HG03442 (cell line): Measurements from ENCODE around the gene CEP112.
A peak's percentile ranks its signal among the peaks of the same experiment; 100 is the strongest.

Experiments
- ATAC-seq: cut with Tn5 transposase; IDR thresholded peaks from one replicate; pipeline ENCODE4 v1.9.1; 2021; ENCODE audit warnings: mild to moderate bottlenecking, moderate library complexity; ENCODE audit not compliant: unreplicated experiment

CEP112 gene

DNA sequence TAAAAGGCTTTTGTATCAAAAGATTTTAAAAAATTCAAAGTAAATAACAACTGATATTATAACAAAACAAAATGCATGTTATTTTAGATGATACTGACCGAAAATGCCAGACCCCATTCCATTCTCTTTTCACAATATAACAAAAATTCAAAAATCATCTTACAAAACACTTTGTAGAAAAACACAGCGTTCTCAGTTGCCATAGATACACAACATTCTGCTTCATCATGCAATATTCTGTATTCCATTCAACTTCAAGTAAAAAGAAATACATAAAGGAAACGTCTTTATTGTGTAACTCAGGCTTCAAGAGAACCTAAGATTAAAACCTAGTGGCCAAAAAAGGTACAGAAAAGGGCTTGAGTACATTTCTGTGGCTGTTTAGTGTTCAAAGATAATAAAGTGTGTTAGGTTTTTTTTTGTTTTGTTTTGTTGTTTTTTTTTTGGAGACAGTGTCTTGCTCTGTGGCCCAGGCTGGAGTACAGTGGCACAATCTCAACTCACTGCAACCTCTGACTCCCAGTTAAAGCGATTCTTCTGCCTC, 250.5 kb downstream of the CEP112 start:
- no peak for ATAC-seq

DNA sequence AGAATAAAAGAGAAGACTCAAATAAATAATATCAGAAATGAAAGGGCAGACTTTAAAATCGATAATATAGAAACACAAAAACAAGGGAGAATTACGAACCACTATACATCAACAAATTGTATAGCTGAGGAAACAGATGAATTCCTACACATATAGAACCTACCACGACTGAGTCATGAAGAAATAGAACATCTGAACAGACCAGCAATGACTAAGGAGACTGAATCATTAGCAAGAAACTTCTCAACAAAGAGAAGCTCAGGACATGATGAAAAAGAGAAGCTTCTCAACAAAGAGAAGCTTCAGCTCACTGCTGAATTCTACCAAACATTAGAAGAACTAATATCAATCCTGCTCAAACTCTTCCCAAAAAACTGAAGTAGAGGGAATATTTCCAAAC, 255.9 kb downstream of the CEP112 start:
- ATAC-seq = no peak

DNA sequence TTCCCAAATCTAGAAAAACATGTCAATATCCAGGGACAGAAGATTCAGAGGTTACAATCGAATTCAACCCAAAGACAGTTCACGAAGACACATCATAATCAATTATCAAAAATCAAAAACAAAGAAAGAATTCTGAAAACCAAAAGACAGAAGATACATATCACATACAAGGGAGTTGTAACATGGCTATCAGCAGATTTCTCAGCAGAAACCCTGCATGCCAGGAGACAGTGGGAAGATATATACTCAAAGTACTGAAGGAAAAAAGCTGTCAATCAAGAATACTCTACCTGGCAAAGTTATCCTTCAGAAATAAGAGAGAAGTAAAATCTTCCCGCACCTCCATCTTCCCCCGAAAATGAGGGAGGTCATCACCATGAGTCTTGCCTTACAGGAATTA, 258.6 kb downstream of the CEP112 start:
- no peak for ATAC-seq

DNA sequence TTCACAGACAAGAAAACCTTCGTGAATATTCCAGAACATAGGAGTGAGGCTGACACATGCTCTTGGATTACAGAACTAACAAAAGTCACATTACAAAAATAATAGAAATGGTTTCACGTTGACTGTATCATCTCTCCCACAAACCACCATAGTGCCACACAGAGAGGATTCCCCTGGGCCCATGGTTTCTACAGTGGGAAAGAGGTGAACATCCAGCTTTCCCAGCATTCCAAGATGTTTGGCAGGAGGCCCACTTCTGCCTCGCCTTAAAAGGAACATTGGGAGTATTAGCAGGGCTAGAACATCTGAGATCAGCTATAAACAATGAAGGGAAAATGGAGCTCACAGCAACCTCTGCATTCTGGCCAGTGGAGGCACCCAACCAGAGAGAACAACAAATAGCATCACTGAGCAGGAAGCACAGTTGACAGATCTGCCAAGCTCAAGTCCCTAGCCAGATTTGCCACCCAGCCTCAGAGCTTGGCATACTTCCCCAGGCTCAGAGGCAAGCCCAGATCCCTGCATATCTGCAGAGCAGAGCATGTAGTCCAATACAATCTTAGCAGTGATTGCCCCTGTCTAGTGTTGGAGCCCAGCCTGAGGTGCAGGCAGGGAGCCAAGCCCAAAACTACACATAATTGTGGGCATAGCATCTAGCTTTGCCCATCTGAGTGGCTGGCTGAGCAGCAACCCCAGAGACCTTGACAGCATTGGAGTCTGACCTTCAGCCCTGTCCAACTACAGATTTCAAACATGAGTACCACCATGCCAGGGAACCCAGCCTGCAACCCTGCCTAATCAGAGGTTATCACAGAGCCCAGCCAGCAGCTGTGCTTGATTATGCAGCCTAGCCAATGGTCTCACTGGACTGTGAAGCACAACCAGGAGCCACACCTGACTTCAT, 260.4 kb downstream of the CEP112 start:
- no peak for ATAC-seq

DNA sequence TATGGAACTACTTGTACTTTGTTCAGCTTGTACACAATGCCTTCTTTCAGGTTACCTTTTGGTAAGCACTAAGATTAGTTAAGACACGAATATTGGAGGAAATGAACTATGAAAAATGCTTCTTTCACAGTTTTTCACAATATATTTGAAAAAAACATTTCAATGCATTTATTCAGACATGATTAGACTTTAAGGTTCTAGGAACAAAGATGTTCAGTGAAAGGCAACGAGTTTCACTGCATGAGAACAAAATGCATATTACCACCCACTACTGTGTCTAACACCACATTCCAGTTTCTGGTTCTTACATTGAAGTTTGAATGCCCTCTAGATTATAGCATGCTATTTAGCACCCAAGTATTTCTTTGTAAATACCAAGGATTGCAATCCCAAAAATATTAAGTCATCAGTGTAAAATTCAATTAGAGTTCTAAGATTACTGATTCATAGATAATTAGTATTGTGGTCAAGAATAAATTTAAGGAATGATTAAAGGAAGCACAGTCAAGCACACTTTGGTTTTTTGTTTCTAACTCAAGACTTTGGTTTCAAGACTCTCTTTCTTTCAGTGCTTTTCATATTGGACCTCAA, 261.7 kb downstream of the CEP112 start:
- ATAC-seq = no peak

DNA sequence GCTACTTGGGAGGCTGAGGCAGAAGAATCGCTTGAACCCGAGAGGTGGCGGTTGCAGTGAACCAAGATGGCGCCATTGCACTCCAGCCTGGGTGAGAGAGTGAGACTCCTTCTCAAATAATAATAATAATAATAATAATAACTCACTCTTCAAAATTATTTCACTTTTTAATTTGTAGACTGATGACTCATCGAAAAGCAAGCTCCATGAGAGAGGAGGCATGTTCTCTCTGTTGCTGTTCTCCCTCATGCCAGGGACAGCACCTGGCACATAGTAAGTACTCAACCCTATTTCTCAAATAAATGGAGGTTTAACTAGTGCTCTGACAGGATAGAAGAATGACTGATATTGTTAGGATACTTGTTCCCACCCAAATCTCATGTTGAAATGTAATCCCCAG, 265.3 kb downstream of the CEP112 start:
- no peak for ATAC-seq

DNA sequence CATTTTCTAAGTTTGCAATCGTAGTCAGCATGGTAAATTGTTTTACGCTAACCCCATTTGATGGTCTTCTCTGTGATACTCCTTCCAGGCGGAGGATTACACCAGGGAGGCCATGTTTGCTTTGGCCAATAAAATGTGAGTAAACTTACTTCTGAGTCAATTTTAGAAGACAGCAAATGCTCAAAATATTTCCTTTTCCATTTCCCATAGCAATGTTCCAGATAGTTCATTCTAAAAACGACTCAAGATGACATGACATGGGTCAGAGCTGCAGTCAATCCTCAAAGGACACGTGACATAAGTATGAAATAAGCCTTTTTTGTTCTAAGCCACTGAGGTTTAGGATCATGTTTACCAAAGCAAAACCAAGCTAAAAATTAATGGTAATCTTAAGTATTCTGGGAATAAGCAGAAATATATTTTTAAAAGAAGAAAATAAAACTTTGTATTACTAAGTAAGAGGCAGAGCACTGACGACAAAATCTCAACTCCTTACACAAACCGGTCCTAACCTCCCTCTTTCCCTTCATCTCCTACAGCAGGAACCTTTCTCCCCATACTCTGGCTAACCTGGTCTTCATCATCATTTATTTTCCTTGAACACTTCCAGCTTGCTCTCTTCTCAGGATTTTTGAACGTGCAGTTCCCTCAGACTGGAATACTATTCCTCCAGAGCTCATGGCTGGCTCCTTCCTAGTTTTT, 266.2 kb downstream of the CEP112 start:
- ATAC-seq = no peak

DNA sequence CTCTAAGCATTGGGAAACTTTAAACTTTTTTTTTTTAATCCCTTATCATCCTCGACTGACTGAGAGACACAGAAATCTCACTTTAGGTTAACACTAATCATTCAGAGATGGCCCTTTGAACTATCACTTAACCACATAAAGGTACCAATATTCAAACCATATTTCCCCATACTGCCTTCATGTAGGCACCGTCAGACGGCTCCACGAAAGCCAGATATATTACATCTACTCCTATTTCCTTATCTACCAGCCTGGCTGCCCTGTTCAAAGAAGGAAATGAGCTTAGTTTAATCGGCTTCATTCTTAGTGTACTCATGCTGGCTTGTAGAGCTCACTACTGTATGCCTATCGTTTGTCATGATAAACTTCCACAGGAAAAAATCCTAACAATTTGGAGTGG, 270.9 kb downstream of the CEP112 start:
- no peak for ATAC-seq

DNA sequence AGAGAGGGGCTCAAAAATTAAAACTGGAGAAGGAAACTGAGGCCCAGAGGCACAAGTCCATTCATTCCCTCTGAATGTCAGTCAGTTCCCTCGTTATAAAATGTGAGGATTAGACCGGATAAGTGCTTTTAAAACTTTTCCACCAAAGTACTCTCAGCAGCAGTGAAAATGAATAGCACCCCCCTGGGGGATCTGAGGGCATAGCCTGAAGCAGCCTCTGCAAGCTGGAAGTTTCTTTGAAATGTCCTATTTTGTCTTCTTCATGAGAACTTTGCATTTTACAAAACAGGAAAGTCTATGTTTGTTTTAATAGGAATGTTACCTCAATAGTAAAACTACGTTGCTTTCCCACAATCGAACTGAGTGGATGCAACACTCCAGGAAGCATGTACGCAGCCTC, 273.0 kb downstream of the CEP112 start:
- ATAC-seq = no peak

DNA sequence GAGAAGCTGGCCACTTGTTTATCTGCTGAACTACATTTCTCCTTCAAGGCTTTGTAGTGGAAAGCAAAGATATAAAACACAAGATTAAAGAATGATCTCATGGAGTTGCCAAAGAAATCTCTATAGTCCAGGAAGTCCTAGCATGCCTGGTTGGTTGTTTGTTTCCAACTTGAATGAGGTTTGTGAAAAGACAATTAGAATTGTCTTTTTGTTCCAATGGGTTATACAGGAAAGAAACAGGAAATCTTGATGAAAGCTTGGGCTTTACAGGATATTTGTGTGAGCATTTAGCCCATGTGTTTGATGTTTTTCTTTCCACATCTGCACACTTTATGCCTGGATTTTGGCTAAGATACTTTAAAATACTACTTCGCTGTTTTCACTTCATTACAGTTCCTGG, 273.4 kb downstream of the CEP112 start:
- no peak for ATAC-seq

DNA sequence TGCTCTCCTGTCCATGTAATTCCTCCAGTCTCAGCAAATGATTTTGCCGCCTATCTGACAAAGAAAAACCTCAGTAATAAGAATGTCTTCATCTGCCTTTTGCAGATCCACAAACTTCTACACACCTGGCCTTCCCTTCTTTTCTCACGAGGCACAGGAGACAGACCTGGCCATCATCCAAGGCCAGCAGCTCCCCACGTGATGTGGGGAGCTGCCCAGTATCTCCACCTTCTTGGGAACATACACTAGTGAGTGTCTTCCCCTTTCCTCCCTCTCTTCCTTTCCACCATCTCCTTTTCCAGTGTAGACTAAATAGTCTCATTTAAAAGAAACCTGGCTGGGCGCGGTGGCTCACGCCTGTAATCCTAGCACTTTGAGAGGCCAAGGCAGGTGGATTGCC, 274.4 kb downstream of the CEP112 start:
- no peak for ATAC-seq

DNA sequence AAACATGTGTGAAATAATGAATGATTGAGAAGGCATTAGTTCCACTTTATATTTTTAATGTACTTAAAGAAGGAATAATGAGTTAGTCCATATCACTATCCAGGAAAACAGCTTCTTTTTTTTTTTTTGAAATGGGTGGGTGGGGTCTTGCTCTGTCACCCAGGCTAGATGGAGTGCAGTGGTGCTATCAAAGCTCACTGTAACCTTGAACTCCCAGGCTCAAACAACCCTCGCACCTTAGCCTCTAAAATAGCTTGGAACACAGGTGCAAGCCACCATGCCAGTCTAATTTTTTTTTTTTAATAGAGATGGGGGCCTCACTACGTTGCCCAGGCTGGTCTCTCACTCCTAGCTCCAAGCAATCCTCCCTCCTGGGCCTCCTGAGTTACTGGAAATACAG, 275.5 kb downstream of the CEP112 start:
- no peak for ATAC-seq

DNA sequence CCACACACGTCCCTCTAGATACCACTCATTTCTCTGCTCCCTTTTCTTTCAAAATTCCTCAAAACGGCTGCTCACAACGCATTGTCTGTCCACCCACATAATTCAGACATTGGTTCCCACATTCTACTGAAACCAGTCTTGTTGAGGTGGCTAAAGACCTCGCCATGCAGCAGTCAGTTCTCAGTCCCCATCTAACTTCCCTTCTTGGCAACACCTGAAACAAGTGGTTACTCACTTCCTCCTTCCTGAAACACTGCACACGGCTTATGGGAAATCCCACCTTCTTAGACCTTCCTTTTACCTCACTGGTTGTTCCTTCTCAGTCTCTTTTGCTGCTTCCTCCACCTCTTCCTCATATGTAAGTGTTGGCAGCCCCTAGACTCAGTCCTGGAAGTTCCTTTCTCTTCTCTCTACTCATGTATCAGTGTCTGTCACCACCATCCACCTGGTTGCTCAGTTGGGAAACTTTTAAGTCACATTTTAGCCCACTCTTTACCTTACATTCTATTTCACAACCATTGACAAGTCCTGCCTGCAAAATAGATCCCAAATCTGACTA, 277.1 kb downstream of the CEP112 start:
- peak; percentile 98 for ATAC-seq

DNA sequence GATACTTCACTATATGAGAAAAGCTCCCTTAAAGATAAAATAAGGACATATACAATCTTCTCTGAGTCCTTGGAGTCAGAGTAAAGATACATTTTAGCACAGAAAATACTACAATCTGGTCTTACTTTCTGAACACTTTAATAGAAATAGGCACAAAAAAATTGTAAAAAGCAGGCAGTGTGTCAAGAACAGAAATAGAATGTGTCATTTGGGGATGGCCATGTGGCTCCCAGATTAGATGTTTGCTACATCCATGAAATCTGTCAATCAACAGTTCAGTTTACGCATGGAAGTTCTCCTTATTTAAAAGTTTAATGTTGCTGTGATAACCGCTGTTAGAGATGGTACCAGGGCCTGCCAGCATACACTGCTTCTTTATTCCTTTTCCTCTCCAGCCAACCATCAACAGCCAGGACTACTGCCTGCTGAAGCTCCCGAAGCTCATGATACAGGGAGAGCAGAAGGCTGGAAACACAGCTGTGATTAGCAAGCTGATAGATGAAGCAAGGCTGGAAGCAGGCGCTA, 278.5 kb downstream of the CEP112 start:
- ATAC-seq = no peak

DNA sequence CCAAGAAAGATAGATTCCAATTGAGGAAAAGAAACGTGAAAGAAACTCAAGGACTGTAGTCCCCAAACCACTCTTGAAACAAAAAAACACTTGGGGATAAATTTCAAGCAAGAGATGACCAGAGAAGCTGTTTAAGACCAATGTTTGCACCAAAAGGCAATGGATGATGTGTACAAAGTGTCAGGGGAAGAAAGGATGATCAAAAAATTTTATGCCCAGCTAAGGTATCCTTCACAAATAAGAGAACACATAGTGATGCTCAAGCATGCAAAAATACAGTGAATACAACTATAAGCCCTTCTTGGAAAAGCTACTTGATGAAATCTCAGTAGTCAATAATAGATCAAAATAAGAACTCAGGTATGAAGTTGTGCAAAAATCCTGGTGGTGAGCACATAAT, 281.1 kb downstream of the CEP112 start:
- no peak for ATAC-seq

DNA sequence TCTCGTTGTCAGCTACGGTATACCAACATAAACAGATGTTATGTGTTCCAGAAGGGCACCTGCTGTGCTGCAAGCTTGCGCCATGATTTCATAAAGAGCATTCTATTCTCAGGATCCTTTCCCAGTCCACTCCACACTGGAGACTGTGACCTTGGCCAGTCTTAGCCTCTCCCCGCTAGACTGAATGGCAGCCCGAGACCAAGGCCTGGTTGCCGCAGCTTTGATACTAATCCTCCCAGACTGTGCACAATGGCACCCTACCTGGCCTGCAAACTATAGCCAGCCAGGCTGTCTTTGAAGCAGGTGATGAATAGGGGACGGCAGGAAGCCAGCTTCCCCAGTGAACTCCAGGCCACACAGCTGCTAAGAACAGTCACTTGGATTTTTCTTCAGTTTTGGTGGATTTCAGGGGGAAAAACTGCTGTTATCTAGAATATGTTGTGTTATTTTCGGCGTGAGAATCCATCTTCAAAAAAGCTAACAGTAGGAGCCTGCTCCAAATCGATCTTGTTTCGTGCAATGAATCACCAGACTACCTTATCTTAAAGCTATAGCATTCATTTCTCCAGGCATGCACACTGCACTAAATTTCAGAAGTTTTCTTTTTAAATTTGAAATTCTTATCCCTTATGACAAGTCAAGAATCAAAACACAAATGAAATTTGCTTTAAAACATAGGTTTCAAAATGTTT, 289.0 kb downstream of the CEP112 start:
- no peak for ATAC-seq

DNA sequence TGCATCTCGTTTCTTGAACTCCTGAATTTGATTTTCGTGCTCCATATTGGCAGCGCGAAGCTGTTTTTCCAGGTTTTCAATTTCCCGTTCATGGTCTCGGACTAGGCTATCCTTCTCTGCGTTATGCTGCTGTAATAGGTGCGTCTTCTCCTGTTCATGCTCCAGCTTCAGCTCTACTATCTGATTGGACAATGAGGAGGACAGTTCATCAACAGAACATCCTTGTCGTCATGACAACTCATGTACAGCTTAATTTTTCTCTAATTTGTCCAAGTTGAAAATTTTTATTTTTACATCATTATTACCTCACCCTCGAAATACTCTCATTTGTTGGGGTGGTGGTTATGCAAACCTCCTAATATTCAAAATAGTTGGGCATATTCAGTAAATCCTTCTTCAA, 289.8 kb downstream of the CEP112 start:
- ATAC-seq = no peak

DNA sequence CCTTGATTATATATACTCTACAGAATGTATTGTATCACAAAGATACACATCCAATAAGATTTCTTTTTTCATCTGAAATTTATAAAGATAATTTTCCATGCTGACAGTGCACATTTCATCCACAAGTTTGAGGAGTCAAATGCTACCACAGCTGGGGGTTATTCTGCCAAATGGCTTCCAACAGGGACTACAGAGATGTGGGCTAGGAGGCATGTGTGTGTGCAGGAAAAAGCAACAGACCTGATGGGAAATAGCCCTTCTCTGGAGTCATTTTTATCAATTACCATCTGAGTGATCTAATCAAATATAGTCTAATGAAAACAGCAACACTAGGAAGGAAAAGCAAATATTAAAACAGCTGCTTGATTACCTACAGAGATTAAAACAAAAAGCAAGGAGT, 290.5 kb downstream of the CEP112 start:
- ATAC-seq = no peak

DNA sequence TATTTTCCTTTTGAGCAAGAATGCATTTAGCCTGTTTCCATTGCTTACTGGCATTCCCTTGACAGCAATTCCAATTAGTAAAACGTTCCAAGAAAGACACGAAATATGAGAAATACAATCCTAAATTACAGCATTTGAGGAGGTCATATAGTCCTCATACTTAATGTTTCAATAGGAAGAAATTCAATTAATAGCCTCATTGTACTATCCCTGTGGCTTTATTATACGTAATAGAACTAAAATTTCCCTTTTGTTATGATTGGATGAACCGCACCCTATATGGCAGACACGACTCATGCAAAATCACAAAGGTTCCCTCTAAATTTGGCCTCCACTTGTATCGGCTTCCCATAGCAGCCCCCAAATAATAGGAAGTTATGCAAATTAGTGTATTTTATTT, 291.7 kb downstream of the CEP112 start:
- no peak for ATAC-seq

DNA sequence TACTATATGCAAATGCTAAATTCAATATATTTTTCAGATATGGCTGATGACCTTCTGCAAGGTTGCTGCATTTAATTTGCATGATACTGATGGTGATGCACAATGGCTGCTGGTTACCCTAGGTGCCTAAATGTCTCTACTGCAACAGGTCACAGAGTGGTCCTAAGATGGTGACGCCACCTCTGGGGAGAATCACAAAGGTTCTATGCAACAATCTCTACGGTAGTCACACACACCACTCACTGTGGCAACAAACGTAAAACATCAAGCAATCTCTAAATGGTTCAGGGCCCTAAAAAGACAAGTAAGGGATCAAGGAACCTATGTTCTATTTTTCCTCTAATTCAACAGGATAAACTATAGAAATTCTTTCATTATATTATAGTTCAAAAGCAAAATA, 293.3 kb downstream of the CEP112 start:
- ATAC-seq = no peak

DNA sequence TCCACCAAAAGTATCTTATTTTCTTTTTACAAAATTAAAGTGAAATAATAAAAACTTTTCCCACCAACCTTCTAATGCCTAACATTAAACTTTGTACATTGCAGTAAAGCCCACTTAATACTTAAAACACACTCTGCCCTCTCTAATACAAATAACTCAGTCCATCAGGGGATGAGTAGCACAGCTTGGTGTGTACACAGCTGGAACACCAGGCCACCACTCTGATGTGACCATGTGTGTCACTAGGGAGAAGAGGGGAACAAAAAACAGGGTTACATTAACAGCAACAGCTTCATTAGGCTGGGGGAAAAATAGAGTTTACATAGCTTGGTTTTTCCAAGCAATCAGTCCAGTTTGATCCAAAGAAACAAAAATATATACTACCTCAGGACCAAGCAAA, 295.0 kb downstream of the CEP112 start:
- ATAC-seq = no peak
